Stimulated activated CD8-positive, alpha-beta memory T cell treated with anti-CD3 and anti-CD28 coated beads, Interleukin-12 subunit alpha, Interleukin-12 subunit beta, amount 100 ng/mL, for 24 hours (primary cell): Measurements from ENCODE around the gene RECK.

ENCODE experiments used
- DNase-seq: peaks from one replicate; pipeline ENCODE4 v3.0.0-alpha.2; 2020; ENCODE audit errors: extremely low read depth

RECK gene

DNA sequence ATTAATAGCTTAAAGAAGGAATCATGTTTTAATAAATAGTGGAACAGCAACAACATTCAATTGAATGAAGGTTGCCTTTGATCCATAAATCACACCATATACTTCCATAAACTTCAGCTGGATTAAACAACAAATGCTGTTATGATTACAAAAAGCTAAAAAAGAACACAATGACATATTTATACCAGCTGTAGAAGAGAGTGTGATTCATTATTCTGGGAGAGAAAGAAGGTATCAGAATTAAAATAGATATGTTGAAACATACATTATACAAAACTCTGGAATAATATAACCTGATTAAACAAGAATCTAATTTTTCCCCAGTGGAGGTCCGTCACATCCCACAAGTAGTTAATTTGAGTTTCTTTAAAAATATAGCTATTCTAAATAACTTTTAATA, 7.5 kb upstream of the RECK start:
- no peak for DNase-seq

GRCh38 chr9:36029765-36030528, 6.8 kb upstream of the RECK start:
- DNase-seq, result no peak

DNA sequence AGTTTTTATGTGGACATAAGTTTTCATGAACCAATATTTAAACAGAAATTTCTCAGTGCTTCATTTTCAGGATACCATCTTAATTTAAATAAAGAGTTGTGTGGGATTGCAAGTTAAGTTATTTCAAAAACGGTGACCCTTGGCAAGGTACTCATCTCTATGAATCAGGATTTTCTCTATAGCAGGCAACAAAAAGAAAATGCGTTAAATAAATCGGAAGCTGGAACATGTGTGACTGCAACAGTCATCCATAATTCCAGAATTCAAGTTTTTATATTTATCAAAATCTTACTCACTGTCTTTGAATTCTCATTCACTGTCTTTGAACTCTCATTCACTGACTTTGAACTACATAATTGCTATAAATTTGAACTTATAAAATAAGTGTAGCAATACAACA, 5.8 kb upstream of the RECK start:
- no peak for DNase-seq

GRCh38 chr9:36031774-36032555, 4.7 kb upstream of the RECK start:
- DNase-seq, result no peak

- DNase-seq, result no peak
Observed at GRCh38 chr9:36033788-36034187, 2.9 kb upstream of the RECK start.

DNA sequence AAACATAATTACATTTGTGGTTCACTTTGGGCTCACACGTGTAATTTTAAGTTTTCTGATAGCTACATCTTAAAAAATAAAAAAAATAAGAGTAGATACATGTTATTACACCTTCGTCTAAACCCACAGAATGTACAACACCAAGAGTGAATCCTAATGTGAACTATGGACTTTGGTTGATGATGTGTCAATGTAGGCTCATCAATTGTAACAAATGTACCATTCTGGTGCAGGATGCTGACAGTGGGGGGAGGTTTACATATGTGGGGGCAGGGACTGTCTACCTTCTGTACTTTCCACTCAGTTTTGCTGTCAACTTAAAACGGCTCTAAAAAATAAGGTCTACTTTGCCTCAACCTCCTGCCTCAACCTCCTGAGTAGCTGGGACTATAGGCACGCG, 2.5 kb upstream of the RECK start:
- no peak for DNase-seq

- DNase-seq, result no peak
Observed at GRCh38 chr9:36035006-36035405, 1.7 kb upstream of the RECK start.

- DNase-seq, result no peak
Observed at GRCh38 chr9:36036253-36036779, 397 bp upstream of the RECK start.

GRCh38 chr9:36037549-36038122, 923 bp downstream of the RECK start:
- no peak for DNase-seq

DNA sequence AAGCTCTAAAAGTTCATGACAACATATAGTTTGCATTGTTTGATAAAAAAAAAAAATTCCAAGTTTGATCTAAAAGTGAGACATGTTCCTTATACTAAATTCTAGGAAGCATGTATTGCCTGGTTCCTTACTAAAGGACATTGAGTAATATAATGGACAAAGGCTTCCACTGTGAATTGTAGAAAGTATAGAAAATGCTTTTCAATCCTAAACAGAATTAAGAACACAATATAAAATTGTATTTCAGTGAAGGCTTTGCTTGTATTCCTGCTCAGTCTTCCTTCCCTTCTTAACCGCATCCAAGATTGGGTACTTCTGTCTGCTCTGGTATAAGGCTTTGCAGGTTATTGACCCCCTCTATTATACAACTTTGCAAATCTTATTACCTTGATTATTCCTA, 2.4 kb downstream of the RECK start:
- DNase-seq, result no peak

DNA sequence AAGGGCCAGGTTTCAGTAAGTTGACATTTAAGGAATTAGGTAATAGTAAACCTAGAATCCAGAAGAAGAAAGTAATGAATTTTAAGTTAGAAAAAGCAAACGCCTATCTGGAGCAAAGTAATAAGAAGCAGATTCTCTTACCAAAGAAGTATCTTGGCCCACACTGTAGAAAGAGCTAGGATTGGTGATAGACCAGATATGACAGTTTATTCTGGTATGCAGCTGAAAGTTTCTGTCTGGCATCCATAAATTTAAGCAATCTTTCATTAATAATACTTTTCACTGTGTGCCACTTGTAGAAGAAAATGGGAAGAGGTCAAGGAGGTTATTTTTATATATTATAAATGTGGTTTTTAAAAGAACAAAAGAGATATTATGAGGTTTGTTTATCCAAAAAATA, 3.0 kb downstream of the RECK start:
- no peak for DNase-seq

DNA sequence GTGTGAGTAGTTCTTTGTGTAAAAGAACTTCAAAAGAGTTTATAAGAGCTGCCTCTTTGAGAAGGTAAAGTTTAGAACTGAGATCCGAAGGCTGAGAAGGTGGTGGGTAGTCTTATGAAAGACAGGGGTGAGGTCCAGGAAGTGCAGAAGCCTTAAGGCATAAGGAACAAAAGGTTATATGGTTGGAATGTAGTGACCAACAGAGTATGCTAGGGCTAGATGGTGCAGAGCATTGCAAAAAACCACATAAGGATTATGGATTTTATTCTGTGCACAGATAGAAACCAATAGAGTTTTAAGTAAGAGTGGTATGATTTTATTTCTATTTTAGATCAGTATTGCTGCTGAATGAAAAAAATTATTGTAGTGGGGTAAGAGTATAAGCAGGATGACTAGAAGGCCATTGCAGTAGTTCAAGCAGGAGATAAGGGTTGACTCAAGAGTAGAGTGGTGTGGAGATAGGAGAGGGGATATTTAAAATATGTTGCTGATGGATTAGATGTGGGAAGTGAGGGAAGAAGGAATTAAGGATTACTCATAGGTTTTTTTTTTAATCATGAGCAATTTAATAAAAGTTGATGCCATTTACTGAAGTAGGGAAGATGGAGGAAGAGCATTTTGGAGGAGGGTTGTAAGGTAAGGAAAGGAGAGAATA, 3.7 kb downstream of the RECK start:
- no peak for DNase-seq

- DNase-seq, result no peak
Observed at GRCh38 chr9:36041506-36041905, 4.8 kb downstream of the RECK start.

DNA sequence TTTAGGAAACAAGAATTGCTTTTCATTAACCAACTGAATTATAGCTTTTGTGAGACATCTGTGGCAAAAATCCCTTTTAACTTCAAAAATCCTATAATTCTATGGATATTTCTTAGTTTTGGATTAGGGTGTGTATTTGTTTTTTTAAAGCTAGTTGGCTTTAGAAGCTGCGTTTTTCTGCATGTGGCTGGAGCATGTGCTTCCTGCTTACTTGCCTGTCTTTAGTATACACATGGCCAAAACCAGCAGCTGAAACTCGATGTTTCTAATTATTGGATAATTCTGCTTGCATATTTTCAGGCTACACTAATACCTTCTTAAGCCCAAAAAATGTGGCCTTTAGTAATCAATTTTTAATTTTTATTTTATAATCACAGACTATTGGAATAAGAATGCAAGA, 8.9 kb downstream of the RECK start:
- no peak for DNase-seq

DNA sequence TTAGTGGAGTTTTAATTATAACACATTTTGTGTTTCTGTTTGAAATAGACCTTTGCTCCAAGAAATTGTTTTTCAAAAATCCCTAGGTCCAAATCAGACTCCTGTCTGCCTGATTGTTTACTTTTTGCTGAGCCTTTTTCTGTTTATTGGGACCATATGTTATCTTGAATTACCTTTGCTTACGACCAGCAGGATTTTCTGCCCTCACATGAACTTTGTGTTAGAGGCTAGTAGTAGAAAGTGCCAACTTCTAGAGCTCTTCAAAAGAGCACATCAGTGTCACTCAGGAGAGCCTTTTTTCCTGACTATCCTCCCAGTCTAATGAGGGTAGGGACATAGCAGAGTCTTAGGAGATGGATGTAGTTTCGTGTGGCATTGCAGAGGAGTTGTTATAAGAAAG, 10.2 kb downstream of the RECK start:
- DNase-seq, result no peak

GRCh38 chr9:36049408-36049807, 12.7 kb downstream of the RECK start:
- DNase-seq, result no peak

DNA sequence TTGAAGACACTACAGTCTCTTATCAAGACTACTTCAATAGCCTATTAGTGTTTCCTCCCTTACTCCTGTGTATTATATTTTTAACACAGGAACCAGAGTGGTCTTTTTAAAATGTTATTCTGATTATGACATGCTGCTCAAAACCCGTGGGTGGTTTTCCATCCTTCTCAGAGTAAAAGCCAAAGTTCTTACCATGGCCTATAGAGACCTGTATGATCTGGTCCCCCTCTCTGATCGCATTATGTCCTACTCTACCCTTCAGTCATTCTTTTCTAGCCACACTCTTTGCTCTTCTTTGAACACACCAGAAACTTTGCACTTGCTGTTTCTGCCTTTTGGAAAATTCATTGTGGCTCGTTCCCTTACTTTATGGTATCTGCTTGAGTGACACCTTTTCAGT, 13.8 kb downstream of the RECK start:
- DNase-seq, result no peak

DNA sequence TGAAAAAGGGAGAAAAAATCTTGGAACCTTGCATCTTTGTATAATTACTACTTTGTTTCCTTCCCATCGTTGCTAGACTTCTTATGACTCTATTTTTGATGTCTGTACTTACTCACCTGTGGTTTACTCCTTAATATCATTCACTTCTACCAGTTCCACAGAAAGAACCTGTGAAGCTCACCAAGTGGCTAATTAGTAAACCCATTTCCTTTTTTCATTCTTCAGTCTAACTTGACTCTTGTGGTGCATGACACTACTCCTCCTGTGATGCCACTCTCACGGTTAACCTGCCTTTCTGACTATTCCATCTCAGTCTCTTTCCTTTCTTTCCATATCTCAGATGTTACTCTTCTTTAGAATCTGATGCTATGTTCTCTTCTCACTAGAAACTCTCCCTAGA, 14.6 kb downstream of the RECK start:
- DNase-seq, result no peak

DNA sequence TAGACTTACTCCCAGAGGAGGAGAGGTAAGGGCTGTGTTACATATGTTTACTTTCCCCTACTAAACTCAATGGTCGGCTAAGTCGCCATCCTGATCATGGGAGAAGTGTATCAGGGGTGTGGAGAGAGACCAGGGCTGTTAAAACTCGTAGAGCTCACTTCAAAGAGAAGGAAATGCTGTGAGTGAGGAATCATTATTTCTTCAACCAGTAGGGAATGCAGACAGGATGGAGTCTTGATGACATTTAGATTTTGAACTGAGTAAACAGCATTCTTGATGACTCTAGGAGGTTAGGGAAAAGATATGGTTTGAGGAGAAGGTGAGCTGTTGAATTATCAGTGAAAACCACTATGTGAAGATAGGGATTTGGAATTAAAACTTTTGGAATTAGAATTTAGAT, 17.3 kb downstream of the RECK start:
- no peak for DNase-seq

- DNase-seq, result no peak
Observed at GRCh38 chr9:36056896-36057295, 20.2 kb downstream of the RECK start.

DNA sequence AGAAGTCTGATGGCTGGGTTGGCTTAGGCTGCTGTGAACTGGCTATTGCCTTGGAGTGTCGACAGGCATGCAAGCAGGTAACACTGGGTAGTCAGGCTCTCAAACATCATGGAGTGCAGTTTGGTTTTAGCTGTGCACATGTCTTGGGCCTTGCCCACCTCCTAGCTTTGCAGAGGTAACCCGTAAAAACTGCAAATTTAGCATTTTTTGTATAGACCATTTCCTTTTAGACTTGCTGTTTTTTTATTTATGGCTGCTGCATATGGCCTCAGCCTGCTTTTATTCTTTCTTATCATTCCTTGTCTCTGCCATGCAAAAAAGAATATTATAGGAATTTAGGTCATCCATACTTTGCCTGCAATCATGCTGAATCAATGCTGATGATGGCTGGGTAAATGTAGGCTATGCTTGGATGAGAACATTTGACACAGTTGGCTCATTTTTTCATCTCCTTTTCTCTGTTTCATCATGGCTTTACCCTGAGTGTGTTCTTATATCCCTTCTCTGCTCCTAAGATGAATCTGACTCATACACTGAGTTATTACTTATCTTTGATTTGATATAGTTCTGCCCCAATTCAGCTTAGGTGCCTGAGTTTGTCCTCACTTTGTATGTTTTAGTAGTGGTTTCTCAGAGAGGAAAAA, 27.2 kb downstream of the RECK start:
- no peak for DNase-seq
